Cortex of kidney (tissue), 1 donor: ENCODE data around the gene SLC35D3.
"Not testable (repeated sequence)": the region's sequence is repeated elsewhere in the genome, so short reads cannot be mapped to it uniquely, and the experiment has no call there.

Experiments
- DNase-seq: peaks from one replicate; lab custom pipeline; 2025; lab: John Stamatoyannopoulos, UW

SLC35D3 gene

DNA sequence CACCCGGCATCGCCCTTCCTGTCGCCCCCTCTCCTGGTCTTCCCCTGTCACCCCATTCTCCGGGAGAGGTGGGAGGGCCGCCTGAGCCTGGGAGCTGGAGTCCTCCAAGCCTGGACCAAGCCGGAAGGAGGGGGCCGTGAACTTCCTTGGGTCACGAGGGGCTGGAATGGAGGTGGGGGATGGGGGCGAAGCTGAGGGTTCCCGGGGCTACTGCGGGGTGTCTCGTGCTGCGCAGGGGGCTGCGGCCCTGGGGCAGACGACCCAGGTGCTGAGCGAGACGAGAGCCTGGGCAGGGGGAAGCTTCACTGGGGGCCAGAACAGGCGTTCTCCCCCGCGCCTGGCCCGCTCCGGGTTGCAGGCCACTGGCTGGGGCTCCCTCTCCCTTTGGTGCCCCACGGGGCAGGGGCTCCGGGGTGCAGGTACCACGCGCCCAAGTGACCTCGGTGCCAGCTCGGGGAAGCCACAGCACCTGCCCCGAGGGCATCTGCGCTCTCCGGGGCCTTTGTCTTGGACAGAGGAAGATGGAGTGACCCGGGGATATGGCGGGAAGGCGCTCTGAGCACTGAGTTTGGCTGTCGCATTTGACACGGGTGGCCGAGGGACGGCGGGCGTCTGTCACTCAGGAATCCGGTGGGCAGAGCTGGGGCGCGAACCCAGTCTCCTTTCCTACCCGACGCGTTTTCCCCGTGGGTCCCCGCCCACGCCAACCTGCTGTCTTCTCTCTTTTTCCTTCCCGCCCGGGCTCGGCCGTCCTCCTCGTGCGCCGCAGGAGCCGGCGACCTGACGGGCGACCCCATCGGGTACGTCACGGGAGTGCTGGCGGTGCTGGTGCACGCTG lies 1.2 kb downstream of the SLC35D3 start:
- DNase-seq = no peak

DNA sequence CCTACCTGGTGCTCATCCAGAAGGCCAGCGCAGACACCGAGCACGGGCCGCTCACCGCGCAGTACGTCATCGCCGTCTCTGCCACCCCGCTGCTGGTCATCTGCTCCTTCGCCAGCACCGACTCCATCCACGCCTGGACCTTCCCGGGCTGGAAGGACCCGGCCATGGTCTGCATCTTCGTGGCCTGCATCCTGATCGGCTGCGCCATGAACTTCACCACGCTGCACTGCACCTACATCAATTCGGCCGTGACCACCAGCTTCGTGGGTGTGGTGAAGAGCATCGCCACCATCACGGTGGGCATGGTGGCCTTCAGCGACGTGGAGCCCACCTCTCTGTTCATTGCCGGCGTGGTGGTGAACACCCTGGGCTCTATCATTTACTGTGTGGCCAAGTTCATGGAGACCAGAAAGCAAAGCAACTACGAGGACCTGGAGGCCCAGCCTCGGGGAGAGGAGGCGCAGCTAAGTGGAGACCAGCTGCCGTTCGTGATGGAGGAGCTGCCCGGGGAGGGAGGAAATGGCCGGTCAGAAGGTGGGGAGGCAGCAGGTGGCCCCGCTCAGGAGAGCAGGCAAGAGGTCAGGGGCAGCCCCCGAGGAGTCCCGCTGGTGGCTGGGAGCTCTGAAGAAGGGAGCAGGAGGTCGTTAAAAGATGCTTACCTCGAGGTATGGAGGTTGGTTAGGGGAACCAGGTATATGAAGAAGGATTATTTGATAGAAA lies 2.0 kb downstream of the SLC35D3 start:
- DNase-seq = no peak

DNA sequence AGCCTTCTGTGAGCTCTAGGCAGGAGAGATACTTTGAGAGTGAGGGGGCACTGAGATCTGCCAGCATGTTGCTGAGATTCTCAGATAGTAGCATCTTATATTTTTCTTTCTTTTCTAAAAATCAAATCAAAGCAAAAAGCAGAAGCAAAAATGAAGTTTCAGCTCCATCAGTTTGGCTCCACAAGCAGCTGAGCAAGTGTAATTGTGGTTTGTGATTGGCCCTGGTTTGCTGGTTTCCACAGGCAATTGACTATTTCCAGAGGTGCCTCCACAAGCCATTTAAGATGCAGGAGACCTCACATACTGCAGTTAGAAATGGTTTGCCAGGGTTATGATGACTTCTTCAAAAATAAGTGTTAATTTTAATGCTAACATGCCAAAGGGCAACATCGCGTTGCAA lies 4.3 kb downstream of the SLC35D3 start:
- no peak for DNase-seq

DNA sequence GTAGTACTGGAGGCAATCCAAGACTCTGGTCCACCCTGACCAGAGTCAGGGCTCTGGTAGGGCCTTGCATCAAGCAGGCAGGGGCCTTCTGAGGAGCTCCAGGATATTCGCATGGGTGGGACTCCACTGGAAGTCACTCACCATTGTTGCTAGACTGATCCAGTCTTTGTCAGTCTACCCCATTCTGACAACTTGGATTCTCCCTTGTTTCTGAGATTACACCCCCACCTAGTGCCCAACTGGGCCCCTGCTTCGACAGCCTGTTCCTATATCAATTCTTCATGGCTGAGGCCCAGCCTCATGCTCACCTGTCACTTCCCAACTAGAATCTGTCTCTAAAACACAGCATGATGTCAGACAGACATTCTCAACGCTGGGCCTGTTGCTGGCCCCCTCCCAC lies 5.2 kb downstream of the SLC35D3 start:
- DNase-seq = no peak

DNA sequence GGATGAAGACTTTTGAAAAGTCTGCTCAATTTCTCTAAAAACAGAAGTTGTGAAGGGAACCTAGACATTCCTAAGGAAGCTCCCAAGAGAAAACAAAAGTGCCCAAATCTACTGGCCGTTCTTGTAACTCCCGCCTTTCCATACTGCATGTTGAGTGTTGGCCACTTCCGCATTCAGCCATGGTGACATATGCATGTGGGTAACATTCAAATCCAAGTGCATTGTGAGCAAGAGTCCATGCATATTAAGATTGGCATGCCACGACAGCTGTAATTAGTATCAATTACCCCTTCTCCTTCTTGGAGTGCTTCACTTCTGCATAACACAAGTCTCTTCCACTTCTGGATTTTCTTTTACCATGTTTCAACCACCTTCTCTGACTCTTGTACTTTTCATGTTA lies 8.4 kb downstream of the SLC35D3 start:
- no peak for DNase-seq

DNA sequence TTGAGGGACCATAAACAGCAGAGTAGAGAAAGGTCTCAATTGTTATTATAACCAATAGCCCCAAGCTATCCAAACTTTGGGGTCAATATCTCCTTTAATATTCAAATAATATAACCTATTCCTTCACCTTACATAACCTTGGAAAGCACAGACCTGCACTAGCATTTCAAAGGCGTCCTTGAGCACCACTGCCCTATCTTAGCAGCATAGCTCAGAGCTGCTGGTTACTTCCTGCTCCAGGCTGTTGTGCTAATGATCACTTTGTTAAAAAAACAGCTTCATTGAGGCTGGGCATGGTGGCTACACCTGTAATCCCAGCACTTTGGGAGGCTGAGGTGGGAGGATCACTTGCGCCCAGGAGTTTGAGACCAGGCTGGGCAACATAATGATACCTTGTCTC lies 10.5 kb downstream of the SLC35D3 start:
- no peak for DNase-seq

DNA sequence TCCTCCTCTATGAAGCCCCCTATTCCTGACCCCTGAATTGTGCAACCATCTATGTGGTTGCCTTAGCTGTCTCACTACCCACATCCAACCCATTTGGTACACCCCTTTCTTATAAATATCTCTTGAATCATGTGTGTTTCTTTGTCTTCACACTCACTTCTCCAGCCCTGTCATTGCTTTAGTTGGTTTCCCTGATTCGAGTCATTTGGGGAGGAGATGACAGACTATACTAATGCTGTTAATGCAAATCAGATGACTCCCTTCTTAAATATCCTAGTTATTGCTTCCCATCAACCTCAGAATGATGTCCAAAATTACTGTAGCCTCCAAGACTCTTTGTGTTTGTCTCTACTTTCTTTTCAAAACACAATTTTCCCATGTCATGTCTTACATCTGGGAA lies 23.0 kb downstream of the SLC35D3 start:
- no peak for DNase-seq

DNA sequence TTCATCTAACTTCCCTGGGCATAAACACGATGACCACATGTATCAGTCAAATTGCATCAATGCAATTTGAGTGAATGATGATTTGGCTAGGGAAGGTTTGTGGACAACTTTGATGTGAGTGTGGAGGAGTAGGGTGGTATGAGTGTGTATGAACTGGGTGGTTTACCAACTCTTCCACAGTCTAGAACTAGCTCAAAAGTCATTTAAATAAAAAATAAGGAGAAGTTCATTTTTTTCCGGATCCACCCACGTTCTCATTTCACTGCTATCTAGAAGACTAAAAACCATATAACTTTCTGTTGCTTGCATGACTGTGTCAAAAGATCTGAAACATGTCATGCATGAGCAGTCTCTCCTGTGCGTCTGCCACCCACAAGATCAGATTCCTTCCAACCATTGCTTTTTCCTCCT lies 23.6 kb downstream of the SLC35D3 start:
- DNase-seq = no peak

DNA sequence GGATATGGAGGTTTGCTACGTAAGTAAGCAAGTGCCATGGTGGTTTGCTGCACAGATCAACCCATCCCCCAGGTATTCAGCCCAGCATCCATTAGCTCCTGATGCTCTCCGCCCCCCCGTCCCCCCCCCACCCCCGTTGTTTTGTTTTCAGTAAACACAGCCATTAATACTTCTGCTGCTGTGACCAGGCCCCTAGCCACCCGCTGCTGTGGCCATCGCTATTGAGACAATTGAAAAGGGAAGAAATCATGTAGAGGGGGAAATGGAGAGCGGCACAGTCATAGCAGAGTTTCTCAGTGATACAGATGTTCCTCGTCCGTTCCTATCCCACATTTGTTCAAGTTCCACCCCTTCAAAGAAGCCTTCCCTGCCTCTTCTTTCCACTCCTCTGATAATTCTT lies 24.9 kb downstream of the SLC35D3 start:
- DNase-seq = no peak

DNA sequence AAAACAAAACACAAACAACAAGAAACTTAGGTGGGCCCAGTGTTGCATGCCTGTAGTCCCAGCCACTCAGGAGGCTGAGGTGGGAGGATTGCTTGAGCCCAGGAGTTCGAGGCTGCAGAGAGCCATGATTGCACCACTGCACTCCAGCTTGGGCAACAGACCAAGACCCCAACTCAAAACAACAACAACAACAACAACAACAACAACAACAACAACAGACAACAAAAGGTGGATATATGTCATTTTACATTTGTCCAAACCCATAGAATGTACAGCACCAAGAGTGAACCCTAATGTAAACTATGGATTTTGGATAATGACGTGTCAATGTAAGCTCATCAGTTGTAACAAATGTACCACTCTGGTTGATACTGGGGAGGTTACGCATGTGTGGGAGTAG lies 27.9 kb downstream of the SLC35D3 start:
- DNase-seq = not testable (repeated sequence)

DNA sequence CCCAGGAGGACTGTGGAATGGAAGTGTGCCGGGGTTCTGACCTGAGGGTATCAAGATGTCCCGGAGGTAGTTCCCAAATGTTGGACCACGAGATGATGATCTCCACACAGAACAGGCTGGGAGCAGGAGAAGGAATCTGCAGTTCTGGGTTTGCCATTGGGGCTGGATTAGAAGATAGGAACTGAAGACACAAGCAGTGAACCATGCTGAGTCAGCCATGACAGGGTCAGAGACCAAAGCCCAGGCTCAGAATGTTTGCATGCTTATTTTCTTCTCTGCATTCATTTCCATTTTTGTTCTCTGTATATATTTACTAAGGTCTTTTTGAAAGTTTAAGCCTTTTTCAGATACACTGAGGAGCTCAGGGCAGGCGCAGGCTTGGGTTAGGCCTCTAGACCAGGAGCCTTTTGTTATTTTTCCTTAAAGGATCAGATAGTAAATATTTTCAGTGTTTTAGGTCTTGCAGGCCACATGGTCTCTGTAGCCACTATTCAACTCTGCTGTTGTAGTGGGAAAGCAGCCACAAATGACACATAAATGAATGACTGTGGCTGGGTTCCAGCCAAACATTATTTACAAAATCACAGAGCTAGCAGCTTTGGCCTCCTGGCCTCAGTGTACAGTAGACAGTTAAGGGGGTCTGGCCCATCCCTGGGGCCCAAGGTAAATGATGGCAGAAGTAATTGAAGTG lies 28.5 kb downstream of the SLC35D3 start:
- no peak for DNase-seq

DNA sequence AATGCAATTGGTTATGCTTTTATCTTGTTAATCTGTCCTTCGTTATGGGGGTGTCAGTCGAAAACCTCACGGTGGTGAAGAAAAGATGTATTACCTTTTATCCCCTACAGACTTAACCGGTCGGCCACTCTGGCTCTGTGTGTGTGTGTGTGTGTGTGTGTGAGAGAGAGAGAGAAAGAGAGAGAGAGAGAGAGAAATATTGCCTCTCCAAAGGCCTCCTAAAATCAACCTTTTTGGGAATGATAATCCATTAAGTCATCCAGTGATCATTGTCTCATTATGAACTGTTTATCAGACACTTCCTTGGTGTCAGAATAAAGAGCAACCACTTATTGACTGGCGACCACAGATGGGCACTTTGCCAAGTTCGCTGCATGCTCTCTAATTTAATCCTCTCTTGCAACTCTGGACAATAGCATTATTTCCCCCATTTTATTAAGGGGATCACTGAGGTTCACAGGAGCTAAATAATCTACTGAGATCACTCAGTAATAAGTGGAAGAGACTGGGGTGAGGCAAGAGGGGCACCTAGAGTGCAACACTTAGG lies 30.7 kb downstream of the SLC35D3 start:
- DNase-seq = no peak

DNA sequence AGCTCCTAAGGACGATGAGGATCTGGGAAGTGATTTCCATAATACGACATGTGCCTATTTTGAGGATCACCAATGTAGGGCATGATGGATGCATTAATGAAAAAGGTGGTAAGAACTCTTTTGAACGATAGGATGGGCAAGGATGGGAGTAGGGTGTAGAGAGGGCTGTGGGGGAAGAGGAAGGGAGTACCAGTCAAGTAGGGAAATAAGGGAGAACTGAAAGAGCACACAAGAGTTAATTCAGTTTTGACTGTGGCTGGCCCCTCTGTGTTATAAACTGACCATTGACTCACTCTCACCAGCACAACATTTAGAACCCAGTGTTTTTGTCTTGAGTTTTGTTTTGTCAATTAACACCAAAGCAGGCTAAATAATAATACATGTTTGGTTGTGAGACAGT lies 33.0 kb downstream of the SLC35D3 start:
- DNase-seq = no peak

DNA sequence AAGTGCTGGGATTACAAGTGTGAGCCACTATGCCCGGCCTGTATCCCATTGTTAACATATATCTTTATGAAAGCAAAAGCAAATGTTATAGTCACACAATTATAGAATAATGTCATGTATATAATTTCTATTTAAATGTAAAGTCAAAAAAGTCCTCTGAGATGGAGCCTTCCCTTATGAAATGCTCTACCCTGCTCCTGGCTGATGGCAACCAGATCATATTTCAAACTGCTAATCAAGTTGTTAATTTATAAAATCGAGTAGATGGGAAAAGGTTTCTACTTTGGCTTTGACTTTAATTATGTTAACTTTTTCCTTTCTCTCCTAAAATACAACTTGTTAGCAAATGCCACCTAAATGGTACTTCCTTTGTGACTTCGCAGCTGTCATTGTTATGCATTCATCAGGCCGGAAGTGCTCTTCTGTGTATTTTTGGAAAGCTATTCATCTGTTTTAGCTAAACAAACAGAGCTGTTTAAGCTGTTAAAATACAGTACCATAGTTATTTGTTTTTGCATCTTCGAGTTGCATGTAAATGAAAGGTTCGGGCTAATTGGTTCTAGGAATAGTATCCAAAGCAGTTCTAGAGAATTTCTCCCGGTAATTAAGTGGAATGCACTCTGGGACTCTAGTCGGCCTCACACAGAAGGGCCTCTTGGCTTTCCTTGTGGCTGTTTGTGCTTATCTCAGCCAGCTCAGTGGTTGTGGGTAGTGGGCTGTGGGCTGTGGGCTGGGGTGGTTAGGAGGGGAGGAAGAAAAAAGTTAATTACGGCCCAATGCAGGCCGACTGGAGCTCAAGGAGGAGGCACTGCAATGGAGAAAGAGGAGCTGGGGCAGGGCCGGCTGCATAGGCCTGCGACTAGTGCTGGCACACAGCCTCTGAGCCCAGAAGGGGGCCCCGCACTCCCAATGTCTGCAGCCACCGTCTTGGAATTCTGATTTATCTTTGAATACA lies 34.8 kb downstream of the SLC35D3 start:
- DNase-seq = no peak

DNA sequence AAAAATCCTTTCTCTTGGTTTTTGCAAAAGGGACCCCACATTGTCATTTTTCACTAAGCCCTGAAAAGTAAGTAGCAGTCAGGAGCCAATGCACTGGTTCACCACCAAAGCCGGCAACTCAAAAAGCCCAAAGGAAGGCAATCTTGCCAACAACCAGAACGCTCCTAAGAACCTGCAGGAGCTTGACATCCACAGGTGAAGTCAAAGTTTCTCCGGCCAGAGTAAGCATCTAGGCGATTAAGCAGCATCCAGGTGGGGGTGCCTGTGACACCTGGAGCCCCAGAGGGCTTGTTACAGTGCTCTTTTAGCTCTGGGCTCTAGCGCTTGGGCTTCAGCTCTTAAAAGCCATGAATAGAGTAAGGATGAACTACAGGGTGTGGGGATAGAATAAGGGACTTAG lies 36.1 kb downstream of the SLC35D3 start:
- no peak for DNase-seq

DNA sequence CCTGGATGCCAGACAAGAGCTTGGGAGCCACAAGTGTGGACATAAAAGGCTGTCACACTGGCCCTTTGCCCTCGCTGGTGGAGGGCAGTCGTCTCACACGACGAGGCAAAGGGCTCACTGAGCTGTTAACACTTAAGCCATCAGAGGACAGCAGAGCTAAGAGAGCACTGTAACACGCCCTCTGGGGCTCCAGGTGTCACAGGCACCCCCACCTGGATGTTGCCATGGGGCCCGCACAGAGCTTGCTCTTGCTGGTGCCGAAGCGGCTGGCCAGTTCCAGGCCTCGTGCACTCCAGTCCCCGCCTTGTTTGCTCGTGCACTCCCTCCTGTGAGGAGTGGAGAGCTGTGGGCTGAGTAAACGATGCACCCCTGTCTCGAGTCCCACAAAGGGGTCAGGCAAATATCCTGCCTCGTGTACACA lies 37.4 kb downstream of the SLC35D3 start:
- DNase-seq = no peak

DNA sequence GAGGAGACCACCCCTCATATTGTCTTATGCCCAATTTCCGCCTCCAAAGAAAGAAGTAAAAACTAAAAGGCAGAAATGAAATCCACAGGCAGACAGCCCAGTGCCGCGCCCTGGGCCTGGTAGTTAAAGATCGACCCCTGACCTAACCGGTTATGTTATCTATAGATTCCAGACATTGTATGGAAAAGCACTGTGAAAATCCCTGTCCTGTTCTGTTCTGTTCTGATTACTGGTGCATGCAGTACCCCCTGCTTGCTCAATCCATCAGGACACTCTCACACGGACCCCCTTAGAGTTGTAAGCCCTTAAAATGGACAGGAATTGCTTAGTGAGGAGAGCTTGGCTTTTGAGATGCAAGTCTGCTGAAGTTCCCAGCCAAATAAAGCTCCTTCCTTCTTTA lies 37.8 kb downstream of the SLC35D3 start:
- DNase-seq = not testable (repeated sequence)

DNA sequence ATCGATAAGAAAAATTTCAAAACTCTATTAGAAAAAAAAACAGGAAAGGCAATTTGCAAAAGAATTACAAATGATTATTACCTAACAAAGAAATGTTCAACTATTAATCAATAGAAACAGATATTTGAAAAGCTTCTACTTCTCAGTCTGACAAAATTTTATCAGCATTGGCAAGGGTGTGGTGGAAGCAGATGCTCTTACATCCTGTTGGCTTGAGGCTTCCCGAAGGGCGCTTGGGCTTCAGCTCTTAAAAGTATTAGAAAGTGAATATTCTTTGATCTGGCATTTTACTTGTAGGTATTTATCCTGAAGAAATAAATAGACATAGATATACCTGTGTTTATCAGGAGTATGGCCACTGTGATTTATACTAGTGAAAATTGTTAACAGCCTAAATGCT lies 38.7 kb downstream of the SLC35D3 start:
- DNase-seq = no peak

DNA sequence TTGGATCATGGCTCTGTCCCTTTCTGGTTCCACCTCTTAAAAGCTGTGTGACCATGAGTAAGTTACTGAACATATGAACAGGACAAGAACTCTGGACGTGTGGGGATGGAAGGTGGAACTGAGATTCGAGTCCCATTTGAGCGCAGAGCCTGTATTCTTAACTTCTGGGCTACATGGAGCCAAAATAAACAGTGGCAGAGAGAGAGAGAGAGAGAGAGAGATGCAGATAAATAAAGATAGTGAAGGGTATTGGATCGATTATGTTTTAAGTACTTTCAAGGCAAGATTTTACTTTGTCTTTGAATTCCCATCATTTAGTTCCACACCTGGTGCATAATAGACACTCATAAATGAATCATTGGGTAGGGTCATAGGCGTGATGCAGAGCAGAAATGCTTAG lies 39.7 kb downstream of the SLC35D3 start:
- DNase-seq = no peak

DNA sequence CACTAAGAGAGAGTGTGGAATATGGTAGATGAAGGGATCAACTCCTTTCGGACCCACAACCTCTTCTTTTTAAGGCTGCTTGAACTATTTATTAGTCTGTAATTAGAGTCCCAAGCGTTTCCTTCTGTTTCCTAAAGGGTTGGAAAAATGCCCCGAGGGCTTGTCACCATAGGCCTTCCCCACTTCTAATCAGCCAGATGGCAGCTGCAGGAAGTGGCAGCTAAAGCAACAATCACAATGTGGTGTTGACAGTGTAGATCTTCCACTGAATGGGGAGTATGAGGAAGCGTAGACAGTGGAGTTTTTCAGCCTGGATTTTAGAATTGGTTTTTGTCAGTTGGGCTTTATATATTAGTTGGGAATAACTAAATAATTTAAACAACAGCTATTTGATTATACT lies 40.6 kb downstream of the SLC35D3 start:
- DNase-seq = no peak

DNA sequence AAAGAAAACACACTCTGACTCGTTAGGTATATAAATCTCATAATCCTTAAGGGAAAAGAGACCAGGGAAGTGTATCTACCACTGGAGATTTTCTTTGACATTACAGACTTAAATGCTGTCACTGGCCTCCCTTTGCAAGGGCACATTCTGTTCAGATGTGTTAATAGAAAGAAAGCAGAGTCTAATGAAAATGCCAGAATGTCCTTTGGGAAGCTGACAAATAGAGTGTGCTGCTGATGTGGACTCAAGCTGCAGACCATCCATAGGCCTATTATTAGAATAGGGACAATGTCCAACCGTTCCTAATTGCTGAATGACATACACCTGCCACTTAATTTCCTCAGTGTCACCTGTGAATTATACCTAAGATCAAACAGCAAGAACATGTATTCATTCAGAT lies 41.2 kb downstream of the SLC35D3 start:
- no peak for DNase-seq

DNA sequence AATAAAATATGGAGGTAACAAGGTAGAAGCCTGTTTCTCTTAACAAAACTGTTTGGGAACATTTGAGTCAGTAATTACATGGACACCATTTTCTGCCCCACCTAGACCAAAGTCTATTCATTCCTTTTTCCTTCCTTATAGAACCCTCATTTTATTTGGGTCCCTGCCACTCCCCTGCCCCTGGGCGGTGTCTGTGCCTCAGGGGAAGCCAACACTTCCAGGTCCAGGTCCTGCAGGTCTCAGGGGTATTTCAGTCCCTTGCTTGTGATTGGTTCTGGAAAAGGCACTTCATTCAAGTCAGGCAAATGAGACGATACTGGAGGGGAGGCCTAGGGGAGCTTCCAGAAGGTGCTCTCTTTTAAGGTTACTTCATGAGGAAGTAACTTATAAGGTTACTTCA lies 42.3 kb downstream of the SLC35D3 start:
- DNase-seq = no peak
